ENCODE data around the gene C1QTNF2.

Gene C1QTNF2, protein sequence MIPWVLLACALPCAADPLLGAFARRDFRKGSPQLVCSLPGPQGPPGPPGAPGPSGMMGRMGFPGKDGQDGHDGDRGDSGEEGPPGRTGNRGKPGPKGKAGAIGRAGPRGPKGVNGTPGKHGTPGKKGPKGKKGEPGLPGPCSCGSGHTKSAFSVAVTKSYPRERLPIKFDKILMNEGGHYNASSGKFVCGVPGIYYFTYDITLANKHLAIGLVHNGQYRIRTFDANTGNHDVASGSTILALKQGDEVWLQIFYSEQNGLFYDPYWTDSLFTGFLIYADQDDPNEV

DNA sequence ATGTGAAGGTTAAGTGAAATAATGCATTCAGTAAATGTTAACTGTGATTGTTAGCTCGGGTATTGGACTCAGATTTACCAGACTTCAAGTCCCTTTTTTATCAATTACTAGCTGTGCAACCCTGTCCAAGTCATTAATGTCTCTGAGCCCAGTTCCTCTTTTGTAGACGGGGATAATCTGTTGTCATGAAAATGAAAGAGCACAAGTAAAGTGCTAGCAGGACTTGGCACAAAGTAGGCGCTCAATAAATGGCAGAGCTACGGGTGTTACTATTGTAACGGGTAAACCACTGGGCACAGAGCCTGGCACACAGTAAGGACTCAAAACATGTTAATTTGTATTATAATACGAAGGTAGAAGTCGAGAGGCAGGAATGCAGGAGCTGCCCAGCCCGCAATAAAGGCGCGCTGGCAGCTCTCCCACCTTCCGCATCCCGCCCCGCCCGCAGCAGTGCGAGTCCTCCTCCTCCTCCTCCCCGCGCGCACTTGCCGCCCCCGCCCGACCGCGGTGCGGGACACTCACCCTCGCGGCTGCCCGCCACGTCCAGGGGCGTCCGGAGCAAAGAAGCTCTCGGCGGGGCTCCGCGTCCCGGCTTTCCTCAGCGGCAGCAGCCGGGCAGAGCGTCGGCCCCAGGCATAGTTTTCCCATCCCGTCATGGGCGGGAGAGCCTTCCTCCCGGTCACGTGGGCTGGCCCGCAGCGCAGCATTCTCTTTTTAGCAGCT, at the start of gene C1QTNF2:
Gene C1QTNF2, minus strand, starts transcription at position 637 of the 723 bp plus-strand sequence. CDS start 15,615 bp downstream, outside the sequence.
- DNase-seq (ENCODE audit: low spot score) (peak; percentile 87), FAIRE-seq (peak; percentile 75)

DNA sequence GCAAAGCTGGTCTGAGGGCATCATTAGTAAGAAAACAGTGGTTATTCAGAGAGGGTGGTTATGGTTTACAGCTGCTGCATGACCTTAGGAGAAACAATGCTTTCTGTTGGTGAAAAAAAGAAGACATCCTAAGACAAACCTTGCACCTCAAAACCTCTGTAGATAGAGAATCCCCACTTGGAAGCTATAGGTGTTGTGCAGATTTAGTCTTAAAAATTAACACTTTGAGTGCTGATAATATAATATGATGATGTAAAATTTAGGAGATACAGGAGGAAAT, 49.8 kb upstream of the C1QTNF2 start:
- no peak for DNase-seq (ENCODE audit: low spot score)
- FAIRE-seq: no peak

DNA sequence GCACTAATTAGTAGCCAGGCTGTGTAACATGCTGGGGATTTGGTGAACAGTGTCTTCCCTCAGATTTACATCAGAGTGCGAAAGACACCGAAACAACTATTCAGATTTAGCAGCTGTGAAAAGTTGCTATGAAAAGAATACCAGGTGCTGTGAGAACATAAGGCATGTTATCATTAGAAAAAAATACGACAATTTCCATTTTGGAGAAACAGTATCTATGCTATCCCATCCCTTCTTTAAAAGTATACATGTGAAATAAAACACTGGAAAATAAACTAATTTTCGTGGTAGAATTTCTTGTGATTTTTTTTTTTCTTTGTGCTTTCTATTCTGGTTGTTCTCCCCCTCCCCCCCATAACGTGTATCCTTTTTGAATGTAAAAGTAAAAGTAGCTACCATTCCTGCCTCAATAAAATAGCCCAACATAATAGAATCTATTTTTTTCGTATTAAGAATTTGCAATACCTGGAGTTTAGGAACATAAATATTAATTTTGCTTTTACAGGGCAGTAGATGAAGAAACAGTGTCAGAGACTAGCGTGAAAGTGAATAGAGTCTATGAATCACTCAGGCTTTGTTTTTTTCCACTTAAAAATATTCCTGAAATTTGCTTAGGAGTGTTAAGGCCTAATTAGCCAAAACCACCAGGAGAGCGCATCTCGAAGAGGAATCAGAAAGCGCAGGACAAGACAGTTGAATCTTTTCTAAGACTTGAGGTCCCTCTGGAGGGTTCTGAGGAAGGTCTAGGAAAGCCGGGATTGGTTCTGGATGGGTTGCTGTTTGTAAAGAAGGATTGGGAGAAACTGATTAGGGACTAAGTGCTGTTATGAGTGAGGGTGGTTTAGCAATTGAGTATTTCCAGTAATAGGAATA, 49.3 kb upstream of the C1QTNF2 start:
- FAIRE-seq (no peak), DNase-seq (ENCODE audit: low spot score) (no peak)

DNA sequence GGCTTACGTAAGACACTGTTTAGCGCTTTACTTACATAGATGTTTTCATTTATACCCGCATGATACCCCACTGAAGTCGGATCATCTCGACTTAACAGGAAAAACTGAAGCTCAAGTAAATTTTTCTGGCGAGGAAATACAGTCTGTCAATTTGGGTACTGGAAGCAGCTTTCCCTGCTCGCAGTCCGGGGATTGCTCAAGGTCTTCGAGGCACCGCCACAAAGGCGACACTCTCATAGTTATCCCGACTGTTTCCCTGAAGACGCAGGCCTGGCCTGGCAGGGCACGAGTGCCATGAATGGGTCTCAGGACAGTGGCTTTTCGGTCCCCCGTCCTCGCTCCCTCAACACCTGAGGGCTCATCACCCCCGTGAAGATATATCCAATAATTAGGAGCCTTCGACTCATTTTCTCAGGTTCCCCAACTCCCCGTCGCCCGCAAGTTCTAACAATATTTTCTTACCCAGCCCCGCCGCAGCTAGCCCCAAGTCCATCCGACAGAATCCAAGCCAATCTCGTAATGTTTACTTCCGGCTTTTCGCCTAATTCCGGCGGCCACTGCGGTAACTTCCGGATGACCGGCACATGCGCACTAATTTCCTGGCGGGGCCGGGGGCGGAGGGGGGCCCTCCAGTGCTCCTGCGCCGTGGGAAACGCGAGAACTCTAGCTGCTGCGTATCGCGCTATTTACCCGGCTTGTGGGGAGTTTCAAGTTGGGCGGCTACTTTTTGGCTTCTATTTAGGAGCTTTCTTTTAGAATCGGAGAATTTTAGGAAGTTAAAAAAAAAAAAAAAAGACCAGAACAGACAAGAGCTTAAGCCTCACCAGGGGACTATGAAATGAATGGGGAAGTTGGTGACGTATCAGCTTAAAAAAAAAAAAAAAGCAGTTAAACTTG, 48.4 kb upstream of the C1QTNF2 start, which contains the start of gene SLU7:
Gene SLU7, minus strand, starts transcription at position 521 of the 897 bp plus-strand sequence. CDS start 3,787 bp downstream, outside the sequence.
- no peak for FAIRE-seq
- DNase-seq (ENCODE audit: low spot score): peak; percentile 94

DNA sequence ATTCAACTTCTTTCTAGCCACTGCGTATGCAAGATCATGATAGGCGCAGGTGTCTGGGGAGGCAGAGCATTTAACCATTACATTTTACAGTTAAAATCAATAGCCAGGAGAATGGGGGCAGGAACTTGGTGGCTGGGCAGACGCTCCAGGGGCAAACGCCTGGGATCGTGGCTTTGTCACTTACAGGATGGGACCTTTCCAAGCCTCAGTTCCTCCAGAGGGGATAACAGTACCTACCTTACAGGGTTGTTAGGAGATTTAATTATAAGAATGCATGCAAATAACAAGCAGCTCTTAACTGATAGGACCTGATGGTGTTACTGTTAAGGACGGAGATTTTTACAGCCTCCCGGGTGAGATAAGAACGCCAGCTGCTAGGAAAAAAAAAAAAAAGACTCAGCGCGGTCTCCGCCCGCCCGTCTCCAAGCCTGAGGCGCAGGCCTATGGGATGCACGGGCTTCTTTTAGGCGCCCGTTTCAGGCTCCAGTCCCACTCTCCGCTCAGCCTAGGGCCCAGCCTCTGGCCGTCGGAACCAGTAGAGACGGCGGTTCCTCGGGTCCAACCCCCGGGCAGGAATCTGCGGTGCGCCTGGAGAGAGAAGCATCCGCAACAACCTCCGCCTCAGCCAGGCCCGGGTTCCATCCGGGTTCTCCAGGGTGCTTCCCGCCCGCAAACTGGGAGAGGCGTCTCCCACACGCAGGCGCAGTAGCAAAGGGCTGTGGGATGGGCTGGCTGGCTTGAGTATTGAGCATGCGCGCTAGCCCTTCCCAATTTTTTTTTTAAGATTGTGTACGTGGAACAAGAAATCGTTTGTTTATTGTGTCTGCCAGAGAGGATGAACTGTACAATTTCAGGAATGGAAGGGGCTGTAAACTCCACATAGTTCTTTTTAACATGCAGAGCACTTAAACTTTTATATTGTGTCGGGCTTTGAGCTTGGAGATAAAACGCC, 29.3 kb upstream of the C1QTNF2 start, which contains the start of gene FAM200C:
Gene FAM200C, minus strand, starts transcription at position 653 of the 952 bp plus-strand sequence. CDS start 4,564 bp downstream, outside the sequence.
- FAIRE-seq (no peak), DNase-seq (ENCODE audit: low spot score) (peak; percentile 99)

DNA sequence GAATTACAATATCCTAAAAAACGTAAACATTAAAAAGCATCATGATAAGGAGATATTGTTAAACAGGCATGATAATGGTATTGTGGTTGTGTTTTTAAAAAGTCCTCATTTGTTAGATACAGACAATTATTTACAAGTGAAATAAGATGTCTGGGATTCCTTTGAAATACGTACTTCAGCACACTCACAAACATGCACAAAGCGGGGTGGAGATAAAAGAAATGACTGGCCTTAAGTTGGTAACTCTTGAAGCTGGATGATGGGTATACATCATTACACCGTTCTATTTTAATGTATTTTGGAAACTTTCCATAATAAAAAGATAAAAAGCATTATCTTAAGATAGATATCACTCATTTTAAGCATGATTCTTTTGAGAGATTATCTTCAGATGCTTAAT, 28.4 kb upstream of the C1QTNF2 start:
- DNase-seq (ENCODE audit: low spot score): no peak
- no peak for FAIRE-seq

DNA sequence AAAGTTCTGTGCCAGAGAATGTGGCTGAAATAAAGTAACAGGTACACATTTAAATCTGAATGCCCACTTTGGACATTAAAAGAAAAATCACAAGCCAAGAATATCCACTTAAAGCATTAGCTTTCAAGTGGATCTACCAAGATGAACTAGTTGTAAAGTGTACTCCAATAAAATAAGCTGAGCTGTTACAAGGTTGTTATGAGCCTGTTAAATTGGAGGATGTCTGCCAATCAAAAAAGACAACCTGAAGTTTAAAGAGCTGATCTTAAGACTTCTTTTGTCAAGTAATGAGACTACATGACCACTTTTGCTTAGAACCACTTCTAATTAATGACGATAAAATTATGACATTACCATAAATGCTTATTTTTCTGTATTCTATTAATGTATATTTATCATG, 27.1 kb upstream of the C1QTNF2 start:
- FAIRE-seq: no peak

DNA sequence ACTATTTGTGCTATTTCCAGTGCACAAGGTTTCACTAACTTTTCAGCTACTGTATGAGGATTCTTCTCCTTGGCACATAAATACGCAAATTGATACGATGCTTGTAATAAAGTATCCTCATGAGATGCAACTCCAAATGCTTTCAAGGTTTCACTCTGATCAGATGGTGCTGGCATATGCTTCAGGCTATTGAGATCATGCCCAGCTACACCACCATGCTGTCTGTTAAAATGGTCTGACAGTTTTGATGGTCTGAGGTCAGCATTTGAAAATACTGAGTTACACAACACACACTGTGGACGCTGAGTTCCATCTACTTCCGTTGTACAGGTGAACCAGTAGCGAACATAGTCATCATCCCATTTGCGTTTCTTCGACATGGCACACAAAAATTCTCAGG, 24.7 kb upstream of the C1QTNF2 start:
- no peak for FAIRE-seq

More for the DNA sequence above, 27.1 kb upstream of the C1QTNF2 start:
- DNase-seq (ENCODE audit: low spot score): no peak

DNA sequence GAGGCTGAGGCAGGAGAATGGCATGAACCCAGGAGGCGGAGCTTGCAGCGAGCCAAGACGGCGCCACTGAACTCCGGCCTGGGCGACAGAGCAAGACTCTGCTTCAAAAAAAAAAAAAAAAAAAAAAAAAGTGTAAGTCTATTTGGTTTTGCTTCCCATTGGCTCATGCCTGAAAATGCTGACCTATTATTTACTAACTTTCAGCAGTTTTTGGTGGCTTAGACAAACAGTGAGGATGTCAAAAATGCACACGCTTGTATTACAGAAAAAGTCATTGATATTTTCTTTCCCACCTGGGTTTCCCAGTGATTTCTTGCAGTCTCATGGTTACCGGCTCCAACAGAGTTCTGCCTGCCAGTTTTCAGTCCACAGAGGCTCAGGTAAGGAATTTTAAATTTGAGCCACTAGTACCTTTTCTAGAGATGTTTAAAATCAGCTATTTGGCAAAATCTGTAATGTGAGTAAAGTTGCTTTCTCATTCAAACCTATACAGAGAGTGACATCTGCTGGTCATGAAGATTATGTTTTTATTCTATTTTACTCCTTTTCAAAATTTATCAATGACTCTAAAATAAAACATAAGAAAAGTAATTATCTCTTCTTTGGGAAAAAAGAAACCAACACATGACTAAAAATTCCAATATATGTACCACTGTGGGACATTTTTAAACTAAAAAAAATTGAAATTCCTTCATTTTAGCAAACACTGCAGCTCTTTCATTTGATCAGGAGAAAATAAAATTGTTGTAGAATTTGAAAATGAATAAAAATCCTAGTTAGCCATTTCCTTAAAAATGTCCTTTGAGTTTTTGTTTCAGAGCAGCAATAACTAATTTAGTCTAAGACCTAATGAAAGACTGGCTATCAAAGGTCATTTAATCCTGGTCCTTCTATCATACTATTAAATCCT, 20.6 kb upstream of the C1QTNF2 start:
- DNase-seq (ENCODE audit: low spot score) (no peak), FAIRE-seq (no peak)

More for the DNA sequence above, 24.7 kb upstream of the C1QTNF2 start:
- no peak for DNase-seq (ENCODE audit: low spot score)

DNA sequence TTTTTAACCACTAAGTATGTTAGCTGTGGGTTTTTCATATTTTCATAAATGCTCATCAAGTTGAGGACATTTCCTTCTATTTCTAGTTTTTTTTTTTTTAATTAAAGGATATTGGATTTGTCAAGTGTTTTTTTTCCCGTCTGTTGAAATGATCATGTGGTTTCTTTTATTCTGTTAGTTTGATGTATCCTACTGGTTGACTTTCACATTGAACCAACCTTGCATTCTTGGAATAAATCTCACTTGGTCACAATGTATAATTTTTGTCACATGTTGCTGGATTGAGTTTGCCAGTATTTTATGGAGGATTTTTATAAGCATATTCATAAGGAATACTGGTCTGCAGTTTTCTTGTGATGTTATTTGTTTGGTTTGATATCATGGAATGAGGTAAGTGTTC, 17.0 kb upstream of the C1QTNF2 start:
- DNase-seq (ENCODE audit: low spot score) (no peak), FAIRE-seq (no peak)

DNA sequence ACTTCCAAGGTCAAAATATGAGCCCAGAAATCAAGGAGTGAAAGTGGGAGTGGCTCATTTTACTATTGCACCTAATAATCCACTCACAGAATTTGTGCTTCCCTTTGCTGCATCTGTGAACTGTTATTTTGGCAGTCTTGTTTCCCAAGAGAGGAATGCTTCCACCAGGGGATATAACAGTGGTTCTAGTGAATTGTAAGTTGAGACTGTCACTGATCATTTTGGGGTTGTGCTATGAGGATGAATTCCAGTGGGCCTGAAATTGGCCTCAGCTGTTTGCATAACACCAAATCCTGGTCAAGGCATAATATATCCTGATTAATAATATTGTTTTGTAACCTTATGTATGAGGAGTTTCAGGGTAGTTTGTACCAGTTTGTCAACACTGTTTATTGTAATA, 15.1 kb upstream of the C1QTNF2 start:
- DNase-seq (ENCODE audit: low spot score) (no peak), FAIRE-seq (no peak)

DNA sequence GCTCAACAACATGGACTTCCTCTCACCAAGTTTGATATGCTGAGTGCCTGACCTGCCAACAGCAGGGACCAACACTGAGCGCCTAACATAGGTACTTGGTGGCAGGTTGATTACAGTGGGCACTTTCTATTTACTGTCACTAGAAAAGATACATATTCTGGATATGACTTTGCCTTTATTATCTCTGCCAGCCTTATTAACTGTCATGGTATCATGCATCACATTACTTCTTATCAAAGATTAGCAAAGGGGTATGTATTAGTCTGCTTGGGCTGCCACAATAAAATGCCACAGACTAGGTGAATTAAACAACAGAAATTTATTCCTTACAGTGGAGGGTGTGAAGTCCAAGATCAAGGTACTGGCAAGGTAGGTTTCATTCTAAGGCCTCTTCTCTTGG, 14.3 kb upstream of the C1QTNF2 start:
- DNase-seq (ENCODE audit: low spot score) (no peak), FAIRE-seq (no peak)

DNA sequence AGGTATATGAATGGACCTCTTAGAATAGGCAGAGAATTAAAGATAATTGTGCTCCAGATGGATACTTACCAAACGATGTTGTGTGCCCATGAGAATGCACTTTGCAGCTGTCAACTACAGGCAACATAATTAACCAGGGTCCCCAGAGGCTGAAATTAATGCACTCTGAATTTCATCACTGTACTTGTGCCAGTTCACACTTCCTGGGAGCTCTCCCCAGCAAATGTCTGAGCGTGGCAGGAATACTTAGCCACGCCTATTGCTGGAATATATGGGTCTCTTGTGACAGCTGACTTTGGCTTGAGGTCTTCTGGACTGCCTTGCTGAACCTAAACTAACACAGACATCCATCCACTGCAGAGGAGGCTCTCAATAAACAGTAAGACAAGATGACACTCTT, 11.9 kb upstream of the C1QTNF2 start:
- DNase-seq (ENCODE audit: low spot score): no peak

DNA sequence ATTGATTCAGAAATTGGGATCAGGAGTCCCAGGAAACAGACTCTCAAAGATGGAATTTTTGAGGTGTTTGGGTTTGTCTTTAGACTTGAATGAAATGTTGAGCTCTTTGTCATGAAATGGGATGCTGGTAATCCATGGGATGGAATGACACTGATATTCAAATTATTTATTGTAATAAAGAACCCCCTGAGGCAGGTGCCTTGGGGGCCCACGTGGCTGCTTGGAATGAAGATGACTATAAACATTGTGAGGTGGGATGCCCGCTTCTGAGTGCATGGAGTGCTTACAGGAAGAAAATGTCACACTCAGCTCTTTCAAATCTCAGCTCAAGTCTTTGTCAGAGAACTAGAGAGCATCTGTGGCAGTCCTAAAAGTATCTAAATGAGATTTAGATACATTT, 9.6 kb upstream of the C1QTNF2 start:
- DNase-seq (ENCODE audit: low spot score): no peak
- no peak for FAIRE-seq

More for the DNA sequence above, 11.9 kb upstream of the C1QTNF2 start:
- FAIRE-seq: no peak

DNA sequence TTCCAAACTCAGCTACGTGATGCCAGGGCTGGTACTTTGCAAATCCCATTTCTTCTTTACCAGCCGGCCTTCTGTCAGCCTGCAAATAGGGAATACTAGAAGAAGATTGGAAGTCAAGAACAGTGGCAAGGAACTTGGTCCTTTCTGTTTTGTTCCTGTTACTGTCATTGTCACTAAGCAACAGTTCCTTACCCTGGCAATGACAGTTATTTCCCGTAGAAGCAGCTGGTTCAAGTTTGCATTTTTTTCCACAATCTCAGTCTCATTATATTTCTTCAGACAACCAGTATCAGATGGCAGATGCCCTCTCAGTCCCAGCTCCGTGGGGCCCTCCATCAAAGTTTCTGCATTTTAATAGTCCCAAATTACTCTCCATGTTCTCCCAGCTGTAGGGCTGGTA, 9.1 kb upstream of the C1QTNF2 start:
- FAIRE-seq (no peak), DNase-seq (ENCODE audit: low spot score) (no peak)

DNA sequence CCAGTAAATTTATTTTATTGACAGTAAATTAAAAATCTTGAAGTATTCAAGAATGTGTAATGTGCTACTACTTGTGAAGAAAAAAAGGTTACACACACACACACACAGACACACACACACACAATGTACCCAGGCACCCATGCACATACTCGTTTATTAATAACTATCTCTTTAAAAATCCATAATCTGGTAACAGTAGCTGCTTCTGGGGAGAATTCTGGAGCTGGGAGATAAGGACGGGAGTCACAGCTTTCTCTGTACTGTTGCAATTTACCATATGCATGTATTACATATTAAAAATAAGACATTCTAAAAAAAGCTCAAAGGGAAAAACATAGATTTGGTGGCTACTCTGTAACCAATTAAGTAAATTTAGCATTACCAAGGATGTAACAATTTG, 7.9 kb upstream of the C1QTNF2 start:
- DNase-seq (ENCODE audit: low spot score): no peak
- FAIRE-seq: no peak

DNA sequence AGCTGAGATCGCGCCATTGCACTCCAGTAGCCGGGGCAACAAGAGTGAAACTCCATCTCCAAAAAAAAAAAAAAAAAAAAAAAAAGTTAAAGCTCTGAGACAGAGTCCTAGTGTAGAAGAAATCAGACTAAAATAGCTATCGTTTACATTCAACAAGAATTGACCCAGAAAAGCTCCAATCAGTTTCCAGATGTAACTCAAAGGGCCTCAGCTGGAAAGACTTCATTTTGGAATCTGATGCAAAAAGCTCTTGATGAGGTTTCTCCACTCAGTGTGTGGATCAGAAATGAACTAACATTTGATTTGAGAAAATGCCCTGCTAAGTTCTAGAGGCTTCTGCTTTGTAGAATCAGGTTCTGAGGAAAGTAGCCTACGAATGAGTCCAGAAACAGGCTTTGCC, 7.2 kb upstream of the C1QTNF2 start:
- FAIRE-seq (no peak), DNase-seq (ENCODE audit: low spot score) (no peak)

DNA sequence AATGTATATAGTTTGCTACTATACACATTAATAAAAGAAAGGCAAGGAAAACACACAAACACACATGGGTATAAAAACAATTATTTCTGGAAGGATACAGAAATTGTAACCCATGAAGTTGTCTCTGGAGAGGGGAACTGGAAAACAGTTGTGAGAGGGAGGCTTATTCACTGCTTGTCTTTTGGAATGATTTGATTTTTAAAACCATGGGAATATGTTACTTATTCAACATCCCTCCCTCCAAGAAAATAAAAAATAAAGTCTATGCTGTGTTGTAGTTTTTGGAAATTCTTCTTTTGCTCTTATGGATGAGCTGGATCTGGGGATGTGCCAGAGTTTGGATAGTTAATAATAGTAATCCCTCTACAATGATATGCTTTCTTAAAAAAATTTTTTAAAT, 6.0 kb upstream of the C1QTNF2 start:
- no peak for DNase-seq (ENCODE audit: low spot score)
- FAIRE-seq: no peak

DNA sequence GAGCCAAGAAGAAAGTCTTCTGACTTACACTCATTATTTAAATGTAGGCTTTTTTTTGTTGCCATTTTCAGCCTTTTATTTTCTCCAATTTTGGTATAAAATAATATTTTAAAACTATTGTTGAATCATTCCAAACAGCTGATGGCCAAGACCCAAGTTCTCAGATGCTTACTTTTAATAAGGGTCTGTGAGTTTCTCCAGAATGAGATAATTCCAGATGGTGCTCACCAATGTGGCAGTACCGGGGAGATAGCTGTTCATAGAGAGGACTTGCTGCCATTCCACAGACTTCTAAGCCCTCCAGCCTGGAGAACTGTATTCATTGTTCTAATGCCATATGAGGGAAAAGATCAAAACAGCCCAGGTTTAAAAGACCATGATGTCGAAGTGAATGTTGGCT, 5.3 kb upstream of the C1QTNF2 start:
- no peak for DNase-seq (ENCODE audit: low spot score)
- FAIRE-seq: no peak
